Measurements from ENCODE around the gene CHMP2B.
"Not testable (repeated sequence)": the region's sequence is repeated elsewhere in the genome, so short reads cannot be mapped to it uniquely, and the experiment has no call there.

The CHMP2B gene

DNA sequence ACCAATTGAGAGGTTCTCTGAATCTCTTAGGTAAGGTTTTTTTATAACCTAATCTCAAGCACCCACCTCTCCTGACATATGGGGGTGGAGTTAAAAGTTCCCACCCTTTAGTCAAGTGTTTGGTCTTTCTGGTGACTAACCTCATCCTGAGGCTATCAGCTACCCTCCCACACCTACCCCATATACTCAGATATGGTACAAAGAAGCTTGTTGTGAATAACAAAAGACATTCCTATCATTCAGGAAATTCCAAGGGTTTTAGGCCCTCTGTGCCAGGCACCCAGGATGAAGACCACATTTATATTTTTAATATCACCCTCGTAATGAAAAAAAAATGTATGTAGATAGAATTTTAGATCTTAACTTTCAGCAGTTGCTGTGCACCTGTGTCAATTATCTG, 9.0 kb downstream of the CHMP2B start:
- DNase-seq: peak; percentile 82

DNA sequence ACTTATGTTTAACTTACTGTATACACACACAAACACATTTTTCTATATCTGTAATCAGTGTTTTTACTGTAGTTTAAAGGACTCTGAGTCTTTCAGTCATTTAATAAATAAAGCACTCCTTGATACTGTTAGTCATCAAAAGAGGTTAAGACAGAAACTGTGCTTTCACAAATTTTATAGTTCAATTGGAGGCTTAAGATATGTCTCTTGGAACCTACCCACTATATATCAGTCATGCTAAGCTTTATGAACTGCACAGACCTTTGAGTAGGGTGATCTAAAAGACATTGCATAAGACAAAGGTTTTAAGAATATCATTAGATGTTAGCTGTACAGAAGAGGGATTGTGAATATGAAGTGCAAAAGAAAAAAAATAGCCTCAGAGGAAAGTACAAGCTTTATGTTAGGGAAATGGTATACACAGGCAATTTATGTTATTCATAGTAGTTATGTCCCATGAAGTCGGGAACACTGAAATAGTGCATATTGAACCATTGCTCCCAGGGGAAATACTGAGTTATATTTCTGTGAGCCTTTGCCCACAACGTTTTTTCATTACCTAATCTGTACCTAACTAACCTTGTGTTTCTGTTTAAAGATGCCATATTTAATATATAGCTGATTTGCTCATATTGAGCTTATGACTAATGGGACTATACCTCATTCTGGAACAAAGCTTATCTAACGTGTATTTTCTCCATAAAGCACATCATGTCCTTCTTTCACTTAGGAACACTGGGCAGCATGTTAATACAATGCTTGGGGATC, 19.7 kb downstream of the CHMP2B start:
- DNase-seq: no peak

DNA sequence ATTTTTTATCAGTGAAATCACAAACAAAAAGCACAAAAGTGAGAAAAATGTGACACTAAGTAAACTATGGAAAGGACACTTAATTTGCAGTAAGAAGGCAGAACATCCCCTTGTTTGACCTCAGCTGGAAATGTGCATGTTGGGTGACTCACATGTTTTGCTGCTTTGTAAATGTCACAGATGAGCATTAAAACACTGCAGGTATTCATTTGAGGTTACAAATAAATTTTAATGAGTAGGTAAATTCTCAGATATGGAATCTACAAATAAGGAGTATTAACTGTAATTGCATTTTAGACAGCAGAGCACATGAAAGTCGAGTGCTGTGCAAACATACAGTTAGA, 20.3 kb downstream of the CHMP2B start:
- no peak for DNase-seq

DNA sequence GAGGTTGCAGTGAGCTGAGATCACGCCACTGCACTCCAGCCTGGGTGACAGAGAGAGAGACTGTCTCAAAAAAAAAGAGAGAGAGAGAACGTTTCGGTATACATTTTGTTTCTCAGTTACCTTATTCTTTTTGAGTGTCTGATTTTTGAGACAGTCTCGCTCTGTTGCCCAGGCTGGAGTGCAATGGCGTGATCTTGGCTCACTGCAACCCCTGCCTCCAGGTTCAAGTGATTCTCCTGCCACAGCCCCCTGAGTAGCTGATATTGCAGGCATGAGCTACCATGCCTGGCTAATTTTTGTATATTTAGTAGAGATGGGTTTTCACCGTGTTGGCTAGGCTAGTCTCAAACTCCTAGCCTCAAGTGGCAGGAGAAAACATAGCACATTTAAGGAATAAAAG, 21.1 kb downstream of the CHMP2B start:
- DNase-seq: not testable (repeated sequence)

DNA sequence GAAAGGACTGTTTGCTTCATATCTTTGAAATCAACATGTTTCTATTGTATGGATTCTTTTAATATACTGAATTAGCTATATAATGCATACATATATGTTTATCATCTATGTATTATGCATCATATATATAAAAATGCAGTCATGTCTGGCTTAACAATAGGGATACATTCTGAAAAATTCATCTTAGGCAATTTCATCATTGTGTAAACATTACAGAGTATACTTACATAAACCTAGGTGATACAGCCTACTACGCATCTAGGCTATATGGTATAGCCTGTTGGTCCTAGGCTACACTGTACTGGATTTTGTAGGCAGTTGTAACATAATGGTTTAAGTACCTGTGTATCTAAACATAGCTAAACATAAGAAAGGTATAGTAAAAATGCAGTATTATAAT, 21.7 kb downstream of the CHMP2B start:
- DNase-seq: no peak

DNA sequence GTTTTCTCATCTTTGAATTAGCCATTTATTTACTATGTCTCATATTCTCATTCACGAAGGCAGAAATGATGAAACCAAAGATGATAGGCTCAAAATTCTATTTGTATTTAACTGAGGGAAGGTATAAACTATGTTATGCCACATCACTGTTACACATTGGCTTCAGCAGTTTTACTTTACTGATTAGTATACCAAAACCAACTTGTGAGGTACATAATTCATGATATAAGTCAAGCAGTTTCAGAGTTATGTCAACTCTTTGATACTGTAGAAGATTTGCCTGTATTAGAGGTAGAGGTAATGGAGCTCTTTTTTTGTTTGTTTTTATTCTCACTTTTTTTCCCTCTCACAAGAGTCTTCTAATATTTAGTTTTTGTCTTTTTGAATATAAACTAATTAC, 22.9 kb downstream of the CHMP2B start:
- DNase-seq: no peak

DNA sequence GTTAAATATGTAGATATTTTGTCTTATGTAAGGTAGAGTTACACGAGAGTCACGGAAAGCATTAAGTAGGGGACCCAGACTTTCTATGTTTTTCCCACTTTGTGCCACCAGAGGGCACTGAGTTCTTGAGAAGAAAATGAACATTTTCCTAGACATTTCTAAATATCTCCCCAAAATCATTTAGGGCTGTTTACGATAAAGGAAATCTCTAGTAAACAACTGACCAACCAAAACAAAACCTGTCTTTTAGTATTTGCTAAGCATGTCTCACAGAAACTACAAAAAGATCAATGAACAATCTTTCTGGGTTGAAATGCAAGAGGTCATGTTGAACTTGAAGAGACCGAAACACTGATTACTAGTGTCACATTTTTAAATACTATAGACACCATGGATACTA, 33.2 kb downstream of the CHMP2B start:
- DNase-seq: peak; percentile 30

DNA sequence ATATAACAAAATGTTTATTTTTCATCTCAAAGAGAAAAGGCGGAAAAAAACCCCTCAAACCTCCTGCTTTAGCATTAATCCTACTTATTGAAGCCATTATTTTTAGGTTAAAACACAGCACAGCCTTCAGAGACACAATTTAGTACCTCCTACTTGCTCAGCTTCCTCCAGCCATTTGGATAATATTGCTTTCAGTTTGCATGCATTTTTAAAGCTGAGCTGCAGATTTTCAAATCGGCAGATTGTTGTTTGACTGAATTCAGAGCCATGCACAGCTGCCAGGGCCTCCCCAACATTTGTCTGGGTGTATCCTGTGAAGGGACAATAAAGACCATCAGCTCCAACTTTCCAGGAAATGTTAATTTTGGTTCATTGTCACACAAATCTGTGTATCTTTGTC, 34.8 kb downstream of the CHMP2B start:
- no peak for DNase-seq

DNA sequence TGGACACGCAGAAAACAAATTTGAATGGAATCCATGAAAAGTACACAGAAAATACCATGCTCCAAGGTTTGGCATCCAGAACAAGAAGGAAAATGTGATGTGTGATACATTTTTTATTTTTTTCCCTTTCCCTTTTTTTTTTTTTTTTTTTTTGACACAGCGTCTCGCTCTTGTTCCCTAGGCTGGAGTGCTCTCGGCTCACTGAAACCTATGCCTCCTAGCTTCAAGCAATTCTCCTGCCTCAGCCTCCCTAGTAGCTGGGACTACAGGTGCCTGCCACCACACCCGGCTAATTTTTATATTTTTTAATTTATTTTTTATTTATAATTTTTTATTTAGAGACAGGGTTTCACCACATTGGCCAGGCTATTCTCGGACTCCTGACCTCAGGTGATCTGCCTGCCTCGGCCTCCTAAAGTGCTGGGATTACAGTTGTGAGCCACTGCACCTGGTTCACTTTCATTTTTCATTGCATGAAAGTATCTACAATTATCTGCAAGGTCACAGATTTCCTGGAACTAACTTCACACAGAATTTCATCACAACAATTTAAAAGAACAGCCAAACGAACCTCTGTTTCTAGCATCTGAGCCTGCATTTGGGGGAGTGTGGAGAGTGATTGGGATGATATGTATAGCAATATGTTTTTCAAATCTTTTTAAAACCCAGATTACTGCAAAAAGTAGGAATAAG, 41.0 kb downstream of the CHMP2B start:
- DNase-seq: no peak

DNA sequence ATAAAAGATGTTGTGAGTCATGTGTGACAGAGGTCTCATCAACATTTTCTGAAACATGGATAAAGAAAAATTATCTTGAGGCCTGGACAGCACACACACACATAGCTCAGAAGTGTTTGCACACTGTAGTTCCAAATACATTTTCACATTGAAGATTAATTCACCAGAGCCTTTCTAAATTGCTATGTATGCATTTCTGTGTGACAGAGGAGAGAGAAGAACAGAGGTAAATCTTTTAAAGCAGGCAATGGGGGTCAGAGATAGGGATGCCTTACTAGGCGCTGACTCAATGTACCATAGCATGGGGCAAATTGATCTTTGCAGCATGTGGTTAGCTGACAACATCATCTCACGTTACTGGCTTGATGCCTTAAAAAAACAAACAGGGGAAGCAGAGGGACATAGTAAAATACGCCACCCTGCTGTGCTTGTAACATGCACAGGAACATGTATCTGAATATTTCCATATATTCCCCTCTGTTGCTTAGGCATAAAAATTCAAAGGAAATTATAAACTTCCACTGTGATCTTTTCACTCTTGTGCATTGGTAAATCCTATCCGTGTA, 41.6 kb downstream of the CHMP2B start:
- DNase-seq: no peak

DNA sequence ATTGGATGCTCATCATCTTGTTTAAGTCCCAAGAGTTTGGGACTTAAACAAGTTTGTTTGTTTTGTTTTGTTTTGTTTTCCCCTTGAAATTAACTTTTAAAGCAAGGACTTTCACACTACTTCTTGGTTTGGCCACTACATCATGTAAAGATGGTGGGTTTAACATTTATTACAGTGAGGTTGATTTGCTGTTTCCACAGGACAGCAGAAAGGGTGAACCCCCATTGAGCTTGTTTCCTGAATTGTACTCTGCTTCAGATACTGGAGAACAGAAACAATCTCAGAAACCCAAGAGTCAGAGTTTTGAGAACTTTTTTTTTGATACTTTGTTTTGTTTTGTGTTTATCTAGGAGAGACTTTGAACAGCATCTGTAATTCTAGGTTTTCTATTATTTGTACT, 42.6 kb downstream of the CHMP2B start:
- no peak for DNase-seq

DNA sequence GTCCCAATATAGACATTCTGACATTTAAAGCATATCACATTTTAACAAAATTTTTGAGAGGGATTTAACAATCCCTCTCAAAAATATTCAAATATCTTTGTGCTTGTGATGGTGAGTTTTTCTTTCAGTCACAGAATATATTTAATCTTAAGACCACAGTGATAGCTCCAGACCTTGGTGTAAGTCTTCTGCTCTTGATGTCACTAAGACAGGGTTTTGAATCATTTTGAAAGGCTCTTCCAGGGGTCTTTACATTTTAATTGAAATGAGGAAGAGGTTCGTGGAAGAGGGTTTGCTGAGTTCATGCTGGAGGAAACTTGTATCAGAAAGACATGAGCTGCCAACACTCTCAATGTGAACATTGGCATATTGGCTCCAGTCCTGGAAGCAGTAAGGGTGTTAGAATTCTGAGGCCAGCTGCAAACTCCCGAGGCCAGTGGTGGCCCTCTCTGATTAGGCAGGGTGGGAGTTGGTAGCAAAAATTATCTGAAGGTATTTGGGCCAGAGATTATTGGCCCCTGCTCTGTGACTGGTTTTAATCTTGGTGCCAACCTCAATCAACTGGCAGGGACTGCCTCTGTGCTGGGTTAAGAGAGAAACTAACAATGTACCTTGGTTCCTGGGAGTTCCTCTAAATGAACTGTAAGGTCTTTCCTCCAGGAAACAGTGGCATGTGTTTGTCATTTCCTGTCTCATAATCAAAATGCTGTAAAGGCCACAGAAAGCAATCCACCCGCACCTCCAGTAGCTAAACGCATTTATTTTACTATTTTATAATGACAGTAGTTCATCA, 44.0 kb downstream of the CHMP2B start:
- no peak for DNase-seq

DNA sequence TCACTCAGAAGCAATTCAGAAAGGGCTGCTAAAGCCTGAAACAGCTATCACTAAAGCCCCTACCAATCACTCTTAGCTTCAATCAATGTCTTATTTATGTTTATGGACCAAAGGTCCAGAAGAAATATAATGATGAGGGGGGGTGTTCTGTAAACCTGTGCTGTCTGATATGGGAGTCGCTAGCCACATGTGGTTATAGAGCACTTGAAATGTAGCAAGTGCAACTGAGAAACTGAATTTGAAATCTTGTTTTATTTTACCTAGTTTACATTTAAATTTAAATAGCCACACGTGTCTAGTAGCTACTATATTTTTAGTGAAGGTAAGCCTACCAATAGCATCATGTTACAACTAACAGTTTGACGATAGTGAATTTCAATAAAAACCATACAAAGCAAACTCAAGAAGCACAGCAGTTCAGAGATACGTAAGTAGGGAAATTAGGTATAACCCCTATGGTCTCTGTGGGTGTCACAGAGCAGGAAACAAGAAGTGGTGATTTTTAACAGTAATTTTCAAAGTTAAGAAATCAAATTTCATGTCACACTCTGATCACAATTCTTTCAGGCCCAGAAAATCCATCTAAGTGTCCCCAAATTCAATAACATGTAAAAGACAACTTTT, 45.7 kb downstream of the CHMP2B start:
- DNase-seq: no peak

DNA sequence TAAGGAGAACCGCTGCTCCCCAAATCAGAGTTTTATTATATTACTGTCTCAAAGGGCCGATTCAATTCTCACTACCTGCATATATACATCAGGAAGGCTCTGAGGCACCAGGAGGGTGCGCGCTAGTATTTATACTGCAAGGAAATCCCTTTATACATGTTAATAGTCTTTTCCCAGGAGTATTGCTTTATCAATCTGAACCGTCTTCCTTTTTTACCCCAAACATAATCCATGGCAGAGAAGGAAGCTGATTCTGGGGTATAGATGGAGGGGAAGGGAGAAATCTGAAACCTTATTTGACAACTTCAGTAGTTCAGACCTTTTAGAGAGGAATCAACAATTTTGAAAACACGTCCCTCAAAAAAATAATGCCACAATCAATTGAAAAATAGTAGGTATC, 49.4 kb downstream of the CHMP2B start, which contains the start of gene POU1F1:
TSS of gene POU1F1 (minus strand) at position 101 of the 400 bp plus-strand sequence. CDS start 122 bp downstream, outside the sequence.
- no peak for DNase-seq

DNA sequence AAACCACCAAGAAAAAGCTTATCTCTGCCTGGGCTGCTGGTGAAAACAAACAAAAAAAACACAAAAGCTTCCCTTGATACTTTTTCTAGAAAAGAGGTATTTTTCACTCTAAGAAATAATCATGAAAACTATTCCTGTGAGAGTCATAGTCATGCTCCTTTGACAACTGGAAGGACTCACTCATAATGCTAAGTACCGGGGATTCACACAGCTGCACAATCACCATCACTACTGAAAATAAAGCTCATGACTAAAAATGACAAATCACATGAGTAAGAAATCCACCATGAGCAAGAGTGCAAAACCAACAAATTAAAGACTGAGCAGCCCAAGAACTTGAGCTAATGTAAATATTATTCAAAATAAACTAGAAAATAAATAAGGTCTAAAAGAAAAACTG, 59.9 kb downstream of the CHMP2B start:
- DNase-seq: no peak

DNA sequence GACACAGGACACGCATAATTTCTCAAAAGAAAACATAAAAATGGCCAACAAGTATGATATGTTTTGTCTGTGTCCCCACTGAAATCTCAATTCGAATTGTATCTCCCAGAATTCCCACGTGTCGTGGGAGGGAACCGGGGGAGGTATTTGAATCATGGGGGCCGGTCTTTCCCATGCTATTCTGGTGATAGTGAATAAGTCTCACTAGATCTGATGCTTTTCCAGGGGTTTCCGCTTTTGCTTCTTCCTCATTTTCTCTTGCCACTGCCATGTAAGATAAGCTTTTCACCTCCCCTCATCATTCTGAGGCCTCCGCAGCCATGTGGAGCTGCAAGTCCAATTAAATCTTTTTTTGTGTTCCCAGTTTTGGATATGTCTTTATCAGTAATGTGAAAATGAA, 61.3 kb downstream of the CHMP2B start:
- no peak for DNase-seq

DNA sequence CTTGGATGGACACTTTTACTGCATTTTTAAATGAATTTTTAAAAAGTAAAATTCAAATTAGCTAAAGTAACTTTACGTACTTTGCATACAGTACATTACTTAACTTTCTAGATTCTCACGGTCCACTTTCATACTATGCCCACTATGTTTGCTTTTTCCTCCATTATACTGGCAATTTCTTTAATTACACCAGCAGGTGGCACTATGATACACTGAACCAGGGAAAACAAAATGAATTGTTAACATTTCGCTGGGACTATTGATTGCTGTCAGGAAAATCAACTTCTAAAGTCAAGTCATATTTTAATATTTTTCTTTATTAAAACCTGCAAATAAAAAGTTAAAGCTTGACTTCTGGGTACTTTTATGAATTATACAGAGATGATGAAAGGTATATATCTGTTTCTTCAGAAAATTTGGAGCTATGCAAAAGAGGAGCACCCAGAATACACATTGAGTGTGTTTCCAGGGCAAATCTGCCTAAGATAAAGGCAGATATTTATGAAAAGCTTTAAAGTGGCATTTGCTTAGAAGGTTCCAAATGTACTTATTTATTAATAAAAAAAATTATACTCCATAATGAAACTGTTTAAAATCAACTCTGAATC, 71.1 kb downstream of the CHMP2B start:
- no peak for DNase-seq

DNA sequence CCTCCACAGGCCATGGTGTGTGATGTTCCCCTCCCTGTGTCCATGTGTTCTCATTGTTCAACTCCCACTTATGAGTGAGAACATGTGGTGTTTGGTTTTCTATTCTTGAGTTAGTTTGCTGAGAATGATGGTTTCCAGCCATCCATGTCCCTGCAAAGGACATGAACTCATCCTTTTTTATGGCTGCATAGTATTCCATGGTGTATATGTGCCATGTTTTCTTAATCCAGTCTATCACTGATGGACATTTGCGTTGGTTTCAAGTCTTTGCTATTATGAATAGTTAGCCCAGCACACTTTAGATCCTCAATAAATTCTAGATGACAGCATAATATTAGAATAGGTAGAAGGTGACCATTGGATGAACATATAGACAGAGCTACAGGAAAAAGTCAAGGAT, 77.9 kb downstream of the CHMP2B start:
- DNase-seq: not testable (repeated sequence)
